ENCODE data around the gene SEC14L1.

GRCh38 chr17:77228241-77228752 lies 87.5 kb downstream of the SEC14L1 start:
- TF ChIP-seq CREB1 (IDR thresholded peaks at IDR 0.05; ENCODE audit: low read depth): no peak
- TF ChIP-seq TAF1 (IDR thresholded peaks at IDR 0.05; ENCODE audit: low read depth): no peak
- no peak for TF ChIP-seq EP300 (IDR thresholded peaks at IDR 0.05; ENCODE audit: borderline replicate concordance)
- no peak for TF ChIP-seq REST (IDR thresholded peaks at IDR 0.05; ENCODE audit: low read depth)
- TF ChIP-seq TCF12 (IDR thresholded peaks at IDR 0.05; ENCODE audit: low read depth): no peak
- TF ChIP-seq YY1 (IDR thresholded peaks at IDR 0.05; ENCODE audit: low read depth): no peak
- no peak for TF ChIP-seq ZBTB7A (IDR thresholded peaks at IDR 0.05; ENCODE audit: low read depth)

All from Ishikawa (cell line).